ENCODE data around the gene WSCD2. TPM values are rescaled to one million over a fixed set of nuclear protein-coding genes. Genes with fewer than 3 reads are reported as not detected.

WSCD2 gene
- total and polyA plus RNA-seq, 9 donors, result under 0.01 to 2.6 (median 0.53) TPM; not detected in 1

GRCh38 chr12:108235197-108235984, 106.3 kb downstream of the WSCD2 start:
- H3K27ac ChIP-seq, result no peak overlapping the region
- TF ChIP-seq POLR2A (IDR thresholded peaks at IDR 0.05) (no peak), EP300 (IDR thresholded peaks at IDR 0.05) (no peak), CTCF (IDR thresholded peaks at IDR 0.05) (no peak)
- 29 to 42% (median 37%) methylated on average over 5 of the region's 5 CpGs for WGBS, 3 donors
- H3K27me3 ChIP-seq, result no peaks in the 10 kb centered on the region
- H3K9me3 ChIP-seq, result no peaks in the 10 kb centered on the region
- intact Hi-C loops (cut with DNase I), result no loop called here
- H3K4me1 ChIP-seq (ENCODE audit: insufficient read depth), result no peaks in the 10 kb centered on the region
- DNase-seq, result no peak
- no peaks in the 10 kb centered on the region for H3K36me3 ChIP-seq
- no peak overlapping the region for H3K4me3 ChIP-seq

GRCh38 chr12:108235985-108236263, 106.8 kb downstream of the WSCD2 start:
- no peak overlapping the region for H3K27ac ChIP-seq
- 30 to 37% (median 32%) methylated on average over 3 of the region's 3 CpGs for WGBS, 3 donors
- H3K4me1 ChIP-seq (ENCODE audit: insufficient read depth), result no peaks in the 10 kb centered on the region
- H3K4me3 ChIP-seq, result no peak overlapping the region
- no peak for DNase-seq
- no peaks in the 10 kb centered on the region for H3K36me3 ChIP-seq
- intact Hi-C loops (cut with DNase I), result no loop called here
- no peaks in the 10 kb centered on the region for H3K9me3 ChIP-seq
- TF ChIP-seq POLR2A (IDR thresholded peaks at IDR 0.05), result no peak
- TF ChIP-seq EP300 (IDR thresholded peaks at IDR 0.05), result no peak
- TF ChIP-seq CTCF (IDR thresholded peaks at IDR 0.05), result no peak
- H3K27me3 ChIP-seq, result no peaks in the 10 kb centered on the region

- TF ChIP-seq CTCF (IDR thresholded peaks at IDR 0.05), result no peak
- TF ChIP-seq EP300 (IDR thresholded peaks at IDR 0.05), result no peak
- intact Hi-C loops (cut with DNase I), result no loop called here
- WGBS, 3 donors, result 77 to 94% (median 90%) methylated on average over 1 of the region's 1 CpG
- H3K4me3 ChIP-seq, result no peak overlapping the region
- H3K9me3 ChIP-seq, result no peaks in the 10 kb centered on the region
- H3K27ac ChIP-seq, result no peak overlapping the region
- DNase-seq, result no peak
- no peaks in the 10 kb centered on the region for H3K4me1 ChIP-seq (ENCODE audit: insufficient read depth)
- no peaks in the 10 kb centered on the region for H3K36me3 ChIP-seq
- H3K27me3 ChIP-seq, result no peaks in the 10 kb centered on the region
Observed at GRCh38 chr12:108236366-108236765, 107.3 kb downstream of the WSCD2 start.

GRCh38 chr12:108237272-108237671, 108.2 kb downstream of the WSCD2 start:
- no peaks in the 10 kb centered on the region for H3K36me3 ChIP-seq
- no peak overlapping the region for H3K27ac ChIP-seq
- no peak for DNase-seq
- no peaks in the 10 kb centered on the region for H3K4me1 ChIP-seq (ENCODE audit: insufficient read depth)
- intact Hi-C loops (cut with DNase I), result no loop called here
- no peaks in the 10 kb centered on the region for H3K9me3 ChIP-seq
- TF ChIP-seq EP300 (IDR thresholded peaks at IDR 0.05) (no peak), CTCF (IDR thresholded peaks at IDR 0.05) (no peak), POLR2A (IDR thresholded peaks at IDR 0.05) (no peak)
- H3K4me3 ChIP-seq, result no peak overlapping the region
- no peaks in the 10 kb centered on the region for H3K27me3 ChIP-seq
- 77 to 89% (median 84%) methylated on average over 3 of the region's 3 CpGs for WGBS, 3 donors

All from ovary (tissue), 9 donors.